Testis (tissue), 2 donors: ENCODE measurements around the gene RAX2.

ENCODE experiments used
- POLR2A ChIP-seq: fragments of 450-650 bp; IDR thresholded peaks from one replicate; pipeline ENCODE4 v1.6.1; 2017; ENCODE audit warnings: antibody characterized with exemption, mild to moderate bottlenecking, moderate library complexity
- TF ChIP-seq, protein P1 (sequence below), 3 experiments: fragments of 450-650 bp in 2 of 3; fragments of 200-600 bp in 1 of 3; sonication (generic) in 1 of 3; IDR thresholded peaks; one replicate each; pipeline ENCODE4 v1.5.1; 2016 to 2019; ENCODE audit warnings: antibody characterized with exemption in 3 of 3, mild to moderate bottlenecking in 2 of 3, moderate library complexity in 1 of 3

DNA sequence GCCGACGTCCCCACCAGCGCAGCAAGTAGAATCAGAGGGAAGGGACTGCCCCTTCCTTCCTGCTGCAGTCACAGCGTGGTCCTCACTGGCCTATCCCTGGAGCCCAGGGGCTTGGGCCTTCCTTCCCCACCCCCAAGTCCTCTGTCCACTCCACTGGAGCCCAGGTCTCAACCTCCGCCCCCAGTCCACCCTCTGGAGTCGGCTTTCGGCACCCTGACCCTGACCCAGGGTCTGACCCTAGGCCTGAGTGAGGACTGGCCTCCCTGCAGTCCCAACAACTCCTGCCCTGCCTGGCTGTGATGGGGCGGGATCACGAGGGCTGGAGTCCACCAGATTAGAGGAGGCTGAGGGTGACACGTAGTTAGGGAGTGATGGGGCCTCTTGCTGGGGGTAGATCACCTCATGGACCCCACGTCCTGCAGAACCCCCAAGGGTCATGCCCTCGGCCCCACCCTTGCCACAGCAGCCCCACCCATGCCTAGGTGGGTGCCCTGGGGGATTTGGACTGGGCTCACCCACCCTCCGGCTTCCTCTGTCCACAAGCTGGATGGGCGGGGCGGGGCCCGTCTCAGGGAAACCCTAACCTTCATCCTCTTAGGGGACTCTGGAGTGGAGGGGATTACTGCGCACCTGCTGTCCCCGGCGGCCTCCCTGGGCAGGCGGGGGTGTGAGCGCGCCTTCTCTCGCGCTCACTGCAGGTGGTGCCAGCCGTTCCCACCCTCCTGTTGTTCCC, 3.8 kb downstream of the RAX2 start:
- TF ChIP-seq, protein P1, sequence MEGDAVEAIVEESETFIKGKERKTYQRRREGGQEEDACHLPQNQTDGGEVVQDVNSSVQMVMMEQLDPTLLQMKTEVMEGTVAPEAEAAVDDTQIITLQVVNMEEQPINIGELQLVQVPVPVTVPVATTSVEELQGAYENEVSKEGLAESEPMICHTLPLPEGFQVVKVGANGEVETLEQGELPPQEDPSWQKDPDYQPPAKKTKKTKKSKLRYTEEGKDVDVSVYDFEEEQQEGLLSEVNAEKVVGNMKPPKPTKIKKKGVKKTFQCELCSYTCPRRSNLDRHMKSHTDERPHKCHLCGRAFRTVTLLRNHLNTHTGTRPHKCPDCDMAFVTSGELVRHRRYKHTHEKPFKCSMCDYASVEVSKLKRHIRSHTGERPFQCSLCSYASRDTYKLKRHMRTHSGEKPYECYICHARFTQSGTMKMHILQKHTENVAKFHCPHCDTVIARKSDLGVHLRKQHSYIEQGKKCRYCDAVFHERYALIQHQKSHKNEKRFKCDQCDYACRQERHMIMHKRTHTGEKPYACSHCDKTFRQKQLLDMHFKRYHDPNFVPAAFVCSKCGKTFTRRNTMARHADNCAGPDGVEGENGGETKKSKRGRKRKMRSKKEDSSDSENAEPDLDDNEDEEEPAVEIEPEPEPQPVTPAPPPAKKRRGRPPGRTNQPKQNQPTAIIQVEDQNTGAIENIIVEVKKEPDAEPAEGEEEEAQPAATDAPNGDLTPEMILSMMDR (IDR thresholded peaks at IDR 0.05): no peak
- TF ChIP-seq POLR2A: no peak
